Lung (tissue), 12 donors: ENCODE data around the gene TSC22D1. TPM values are rescaled to one million over a fixed set of nuclear protein-coding genes. Genes with fewer than 3 reads are reported as not detected.
A peak's percentile ranks its signal among the peaks of the same experiment; 100 is the strongest.

Experiments used
- ATAC-seq: fragments of 200-7000 bp; cut with Tn5 transposase; one replicate; pipeline ENCODE4 v1.9.1; 2020; ENCODE audit warnings: moderate number of reproducible peaks; ENCODE audit not compliant: insufficient read depth, low FRiP score
- DNase-seq, 3 donors: peaks; one replicate each; pipeline ENCODE4 v3.0.0-alpha.2; 2013 to 2017
- H3K27ac ChIP-seq, 2 donors: one replicate each; pipeline ENCODE4 v1.5.1; 2013; ENCODE audit warnings: mild to moderate bottlenecking in 2 of 2, moderate library complexity in 2 of 2, control low read depth in 1 of 2, inconsistent platforms in 1 of 2, low read depth in 1 of 2, low read length in 1 of 2
- H3K27me3 ChIP-seq, 3 donors: one replicate each; pipeline ENCODE4 v1.5.1; 2013; ENCODE audit warnings: low read length in 2 of 3; ENCODE audit not compliant: control insufficient read depth in 3 of 3, insufficient read depth in 3 of 3
- H3K36me3 ChIP-seq, 4 donors: one replicate each; pipeline ENCODE4 v1.5.1; 2013; ENCODE audit warnings: low read length in 4 of 4, mild to moderate bottlenecking in 1 of 4, moderate library complexity in 1 of 4; ENCODE audit not compliant: control insufficient read depth in 4 of 4, insufficient read depth in 4 of 4
- H3K4me1 ChIP-seq, 5 donors: one replicate each; pipeline ENCODE4 v1.5.1; 2013; ENCODE audit warnings: low read length in 5 of 5, mild to moderate bottlenecking in 2 of 5, moderate library complexity in 1 of 5; ENCODE audit not compliant: control insufficient read depth in 5 of 5, insufficient read depth in 5 of 5
- H3K4me3 ChIP-seq: one replicate; pipeline ENCODE4 v1.5.1; 2013; ENCODE audit warnings: mild to moderate bottlenecking, control low read depth, moderate library complexity
- H3K9ac ChIP-seq, 2 donors: one replicate each; pipeline ENCODE4 v1.5.1; 2013; ENCODE audit warnings: low read length in 2 of 2, control low read depth in 1 of 2; ENCODE audit not compliant: insufficient read depth in 1 of 2
- H3K9me3 ChIP-seq, 4 donors: one replicate each; pipeline ENCODE4 v1.5.1; 2013; ENCODE audit warnings: low read length in 3 of 4, mild to moderate bottlenecking in 1 of 4, moderate library complexity in 1 of 4; ENCODE audit not compliant: control insufficient read depth in 4 of 4, insufficient read depth in 3 of 4
- CTCF ChIP-seq: IDR thresholded peaks from 2 replicates; pipeline ENCODE4 v1.5.1; 2012; ENCODE audit warnings: mild to moderate bottlenecking; ENCODE audit errors: control extremely low read depth, extremely low read depth
- WGBS, 2 donors: extraction: QIAGEN DNeasy Blood & Tissue Kit; methylation state at CpG; one replicate each; pipeline ENCODE4 v1.1.7; 2013; 5-methylcytosine and 5-hydroxymethylcytosine counted together
- polyA plus RNA-seq, 2 donors: library from polyadenylated mRNA; stranded (reverse); fragments of 200-250 nt; gene quantifications; one replicate each; pipeline ENCODE4 v1.2.1, GENCODE V29; 2013
- total RNA-seq, 2 donors: library from RNA; depleted of rRNA in 1 of 2; stranded (reverse); fragments of >200 nt in 1 of 2; gene quantifications; one replicate each; pipeline ENCODE4 v1.2.1, GENCODE V29; 2014 to 2021
- donor health status: control.
- donor health status: control.
- donor health status: Bipolar disorder and iron deficiency.
- donor health status: healthy.
- donor health status: DM: yes; HTN: yes; CAD: no.

Gene TSC22D1
- total and polyA plus RNA-seq, 4 donors: 77.0 to 179 (median 123) TPM

DNA sequence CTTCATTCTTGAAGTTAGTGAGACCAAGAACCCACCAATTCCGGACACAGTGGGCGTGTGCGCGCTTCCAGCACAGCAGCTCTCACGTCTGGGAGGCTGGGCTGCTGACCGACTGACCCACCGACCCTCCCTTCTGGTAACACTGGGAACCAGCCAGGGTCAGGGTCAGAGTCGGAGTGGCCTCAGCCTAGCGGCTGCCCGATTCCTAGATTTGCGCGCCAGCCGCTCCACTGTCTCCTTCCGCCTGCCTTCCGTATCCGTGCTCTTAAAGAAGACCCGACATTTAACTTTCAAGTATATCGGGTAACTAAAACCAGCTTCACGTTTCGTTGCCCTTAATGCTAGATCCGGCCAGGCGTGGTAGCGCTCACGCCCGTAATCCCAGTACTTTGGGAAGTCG is 161.4 kb downstream of the TSC22D1 start:
- Histone ChIP-seq H3K9me3 (no peaks in the 10 kb centered on the region), H3K27ac (no peak overlapping the region), H3K9ac (no peak overlapping the region), H3K27me3 (no peaks in the 10 kb centered on the region), H3K36me3 (no peaks in the 10 kb centered on the region), H3K4me3 (no peak overlapping the region), H3K4me1 (peaks cover 0 to 8% (median 8%) of the 10 kb centered on the region in 5 donors)
- no peak for TF ChIP-seq CTCF
- DNase-seq: no peak
- no peak for ATAC-seq
- 96 to 97% methylated on average over 26 of the region's 26 CpGs for WGBS, 2 donors

GRCh38 chr13:44413095-44413494 is 163.0 kb downstream of the TSC22D1 start:
- no peak for TF ChIP-seq CTCF
- no peaks in the 10 kb centered on the region for H3K9me3 ChIP-seq
- no peaks in the 10 kb centered on the region for H3K36me3 ChIP-seq
- no peak overlapping the region for H3K9ac ChIP-seq
- no peak overlapping the region for H3K4me3 ChIP-seq
- peaks cover 0 to 8% (median 8%) of the 10 kb centered on the region in 5 donors for H3K4me1 ChIP-seq
- ATAC-seq (no peak), DNase-seq (no peak)
- 85 to 87% methylated on average over 12 to 13 of the region's 13 CpGs for WGBS, 2 donors
- no peak overlapping the region for H3K27ac ChIP-seq
- H3K27me3 ChIP-seq: no peaks in the 10 kb centered on the region

GRCh38 chr13:44412346-44412935 is 163.7 kb downstream of the TSC22D1 start:
- Histone ChIP-seq H3K9ac (no peak overlapping the region), H3K27me3 (no peaks in the 10 kb centered on the region), H3K9me3 (no peaks in the 10 kb centered on the region), H3K27ac (no peak overlapping the region), H3K4me1 (peaks cover 0 to 8% (median 5%) of the 10 kb centered on the region in 5 donors), H3K4me3 (no peak overlapping the region), H3K36me3 (no peaks in the 10 kb centered on the region)
- TF ChIP-seq CTCF: no peak
- ATAC-seq (no peak), DNase-seq (peak in 2 of 3 donors; percentile 34 to 55)
- WGBS, 2 donors: 68 to 75% methylated on average over 16 of the region's 16 CpGs

- H3K27me3 ChIP-seq: no peaks in the 10 kb centered on the region
- peak overlapping the region in 1 of 2 donors; percentile 19 for H3K9ac ChIP-seq
- TF ChIP-seq CTCF: no peak
- 47 to 75% methylated on average over 2 of the region's 2 CpGs for WGBS, 2 donors
- no peak overlapping the region for H3K4me3 ChIP-seq
- no peaks in the 10 kb centered on the region for H3K36me3 ChIP-seq
- peaks cover 0 to 8% (median 5%) of the 10 kb centered on the region in 5 donors for H3K4me1 ChIP-seq
- DNase-seq: no peak
- H3K27ac ChIP-seq: no peak overlapping the region
- no peak for ATAC-seq
- H3K9me3 ChIP-seq: no peaks in the 10 kb centered on the region
Measured at GRCh38 chr13:44411841-44412240, 164.3 kb downstream of the TSC22D1 start.
